ENCODE data around the gene ZFP36L2.

- TF ChIP-seq EZH2 (IDR thresholded peaks at IDR 0.05), result no peak
- TF ChIP-seq POLR2AphosphoS5 (IDR thresholded peaks at IDR 0.05; ENCODE audit: borderline replicate concordance, low read depth, low read length), result no peak
- TF ChIP-seq FOXP2 (optimal IDR thresholded peaks at IDR 0.05; ENCODE audit: control extremely low read depth, extremely low read length, insufficient read depth), result no peak
Measured at GRCh38 chr2:43185146-43185545, 41.3 kb downstream of the ZFP36L2 start.
